ENCODE data around the gene SCD5. TPM values are rescaled to one million over a fixed set of nuclear protein-coding genes. Genes with fewer than 3 reads are reported as not detected.

SCD5 gene
- total RNA-seq, 1 donor from 2014 or later, result 1.0 TPM

DNA sequence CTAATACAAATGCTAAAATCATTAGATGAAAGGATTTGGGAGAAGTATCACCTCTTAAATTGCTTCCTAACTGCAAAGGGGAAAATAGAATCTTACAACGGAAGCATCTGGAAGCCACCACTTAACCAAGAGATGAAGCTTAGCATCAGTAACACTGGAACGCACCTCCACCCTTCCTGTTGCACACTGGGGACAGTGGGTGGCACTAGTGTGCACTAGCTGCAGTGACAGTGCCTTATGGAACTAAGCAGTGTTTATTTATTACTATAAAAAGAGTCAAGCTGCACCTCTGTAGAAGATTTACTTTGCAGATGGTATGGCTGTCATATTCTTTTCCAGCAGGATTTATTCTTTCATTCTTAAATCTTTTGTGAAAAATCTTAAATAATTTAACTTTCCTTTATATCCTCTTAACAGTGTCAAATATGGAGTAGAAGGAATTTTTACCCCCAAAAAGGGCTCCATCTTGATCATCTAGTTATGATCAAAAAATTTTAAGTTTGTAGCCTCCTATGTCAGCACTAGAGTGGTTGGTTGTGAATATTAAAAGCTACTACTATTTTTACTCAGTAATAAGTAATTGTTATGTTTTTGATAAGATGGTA lies 76.7 kb downstream of the SCD5 start:
- Mint-ChIP-seq H3K4me1 (ENCODE audit: low read depth) (no peaks in the 10 kb centered on the region), H3K27ac (no peak overlapping the region), H3K9me3 (no peaks in the 10 kb centered on the region), H3K4me3 (ENCODE audit: low read depth) (no peak overlapping the region), H3K27me3 (ENCODE audit: low read depth) (no peaks in the 10 kb centered on the region), H3K36me3 (ENCODE audit: low read depth) (no peaks in the 10 kb centered on the region)
- peak; percentile 10 for DNase-seq (ENCODE audit: low spot score)
- intact Hi-C loops (cut with micrococcal nuclease), result no loop called here

DNA sequence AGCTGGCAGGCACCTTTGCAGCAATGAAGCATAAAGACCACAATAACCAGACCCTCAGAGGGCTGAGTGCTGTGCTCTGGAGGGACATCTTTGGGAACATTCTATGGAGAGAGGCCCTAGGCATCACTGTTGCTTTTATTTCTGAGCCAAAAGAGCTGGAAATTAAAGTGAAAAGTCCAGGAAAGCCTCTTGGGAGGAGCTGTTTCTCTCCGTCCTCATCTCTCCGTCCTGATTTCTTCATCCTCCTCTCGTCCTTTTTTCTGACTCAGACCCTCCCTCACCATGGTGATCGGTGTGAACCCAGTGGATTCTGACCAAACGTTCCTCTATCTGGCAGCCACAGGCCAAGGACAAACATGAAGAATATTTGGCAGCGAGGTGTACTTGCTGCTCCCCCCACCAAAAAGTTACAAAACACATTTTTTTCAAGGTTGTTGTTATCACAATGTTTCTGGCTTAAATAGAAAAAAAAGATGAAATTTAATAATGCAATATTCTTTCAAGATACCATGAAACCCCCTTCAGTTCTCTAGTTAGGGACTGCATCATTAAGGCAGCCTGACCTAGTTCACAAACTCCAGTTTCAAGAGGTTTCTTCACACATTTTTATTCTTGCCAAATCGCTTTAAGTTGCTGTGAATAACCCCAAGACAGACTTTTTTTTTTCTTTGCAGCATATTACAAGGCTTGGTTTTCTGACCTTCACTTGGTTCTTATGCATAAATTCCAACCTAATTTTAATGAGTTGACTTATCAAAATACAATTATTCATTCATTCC lies 80.2 kb downstream of the SCD5 start:
- no peaks in the 10 kb centered on the region for H3K4me1 Mint-ChIP-seq (ENCODE audit: low read depth)
- no peak overlapping the region for H3K27ac Mint-ChIP-seq
- intact Hi-C loops (cut with micrococcal nuclease), result no loop called here
- DNase-seq (ENCODE audit: low spot score), result no peak
- H3K36me3 Mint-ChIP-seq (ENCODE audit: low read depth), result no peaks in the 10 kb centered on the region
- H3K4me3 Mint-ChIP-seq (ENCODE audit: low read depth), result no peak overlapping the region
- no peaks in the 10 kb centered on the region for H3K9me3 Mint-ChIP-seq
- peaks cover 8% of the 10 kb centered on the region for H3K27me3 Mint-ChIP-seq (ENCODE audit: low read depth)

DNA sequence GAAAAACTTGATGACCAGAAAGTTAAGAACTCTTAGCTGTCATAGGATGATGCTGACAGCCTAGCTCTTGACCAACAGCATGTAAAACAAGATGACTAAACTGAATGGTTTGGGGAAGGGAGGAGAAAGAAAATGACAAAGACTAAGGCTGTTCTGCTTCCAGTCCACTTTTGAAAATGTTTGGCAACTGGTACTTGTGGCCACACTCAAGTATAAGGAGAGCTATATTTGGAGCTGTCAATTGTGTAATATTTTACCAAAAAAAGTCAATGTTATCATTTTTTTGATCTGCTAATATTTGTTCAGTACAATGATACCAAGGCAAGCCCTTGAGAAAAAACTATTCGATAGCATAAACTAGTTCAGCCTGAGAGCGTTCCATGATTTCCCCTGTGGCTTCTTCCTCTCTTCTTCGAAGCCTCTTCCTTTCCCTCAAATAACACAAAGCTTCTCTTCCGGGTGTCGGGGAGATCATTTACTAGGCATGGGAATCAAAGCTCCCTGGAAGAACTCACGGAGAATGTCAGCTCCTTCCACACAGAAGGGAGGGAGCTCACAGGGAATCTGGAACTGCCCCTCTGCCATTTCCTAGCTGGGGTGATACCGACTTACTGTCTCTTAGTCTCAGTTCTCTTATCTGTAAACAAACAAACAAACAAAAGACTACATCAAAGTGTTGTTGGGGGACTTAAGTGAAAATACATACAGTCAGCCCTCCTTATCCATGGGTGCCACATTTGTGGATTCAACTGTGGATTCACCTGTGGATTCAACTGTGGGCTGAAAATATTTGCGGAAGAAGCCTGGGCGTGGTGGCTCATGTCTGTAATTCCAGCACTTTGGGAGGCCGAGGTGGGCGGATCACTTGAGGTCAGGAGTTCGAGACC lies 82.6 kb downstream of the SCD5 start:
- Mint-ChIP-seq H3K9me3 (no peaks in the 10 kb centered on the region), H3K4me1 (ENCODE audit: low read depth) (no peaks in the 10 kb centered on the region), H3K27me3 (ENCODE audit: low read depth) (peaks cover 8% of the 10 kb centered on the region), H3K36me3 (ENCODE audit: low read depth) (no peaks in the 10 kb centered on the region), H3K4me3 (ENCODE audit: low read depth) (no peak overlapping the region), H3K27ac (no peak overlapping the region)
- DNase-seq (ENCODE audit: low spot score), result no peak
- intact Hi-C loops (cut with micrococcal nuclease), result no loop called here

DNA sequence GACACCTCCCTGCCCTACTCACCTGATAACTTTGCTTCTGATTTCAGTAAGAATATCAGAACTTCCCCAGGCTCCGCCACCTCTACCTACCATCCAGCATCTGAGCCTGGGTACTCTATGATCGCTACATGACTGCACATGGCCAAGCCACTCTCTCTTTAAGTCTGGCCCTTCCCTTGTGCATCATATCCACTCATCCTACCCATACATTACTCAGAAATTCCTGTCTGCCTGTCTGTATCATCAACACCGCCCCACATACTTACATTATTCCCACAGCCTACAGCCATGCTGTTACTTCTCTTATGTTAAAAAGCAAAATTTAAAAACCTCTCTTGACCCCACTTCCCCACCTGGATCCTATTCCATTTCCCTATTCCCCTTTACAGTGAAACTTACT lies 84.7 kb downstream of the SCD5 start:
- H3K4me1 Mint-ChIP-seq (ENCODE audit: low read depth), result no peaks in the 10 kb centered on the region
- intact Hi-C loops (cut with micrococcal nuclease), result no loop called here
- no peak overlapping the region for H3K4me3 Mint-ChIP-seq (ENCODE audit: low read depth)
- no peaks in the 10 kb centered on the region for H3K36me3 Mint-ChIP-seq (ENCODE audit: low read depth)
- DNase-seq (ENCODE audit: low spot score), result no peak
- H3K27ac Mint-ChIP-seq, result no peak overlapping the region
- H3K27me3 Mint-ChIP-seq (ENCODE audit: low read depth), result peaks cover 14% of the 10 kb centered on the region
- H3K9me3 Mint-ChIP-seq, result no peaks in the 10 kb centered on the region

DNA sequence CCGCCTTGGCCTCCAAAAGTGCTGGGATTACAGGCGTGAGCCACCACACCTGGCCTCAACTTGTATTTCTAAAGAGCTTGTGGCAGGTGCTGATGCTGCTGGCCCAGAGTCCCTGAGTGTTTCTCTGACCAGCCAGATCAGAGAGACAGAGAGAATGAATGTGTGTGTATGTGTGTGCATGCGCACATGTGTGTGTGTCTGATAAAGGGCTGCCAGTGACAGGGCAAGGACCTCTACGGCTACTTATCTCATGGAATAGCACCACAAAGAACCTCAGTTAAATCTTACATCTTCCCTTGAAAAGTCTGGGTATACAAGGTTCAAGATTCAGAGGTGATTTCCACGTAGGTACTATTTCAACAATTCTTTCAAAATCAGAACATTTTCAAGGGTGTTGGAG lies 86.0 kb downstream of the SCD5 start:
- intact Hi-C loops (cut with micrococcal nuclease), result no loop called here
- Mint-ChIP-seq H3K4me3 (ENCODE audit: low read depth) (no peak overlapping the region), H3K4me1 (ENCODE audit: low read depth) (no peaks in the 10 kb centered on the region), H3K36me3 (ENCODE audit: low read depth) (no peaks in the 10 kb centered on the region), H3K27me3 (ENCODE audit: low read depth) (peaks cover 19% of the 10 kb centered on the region), H3K9me3 (no peaks in the 10 kb centered on the region), H3K27ac (no peak overlapping the region)
- DNase-seq (ENCODE audit: low spot score), result no peak

DNA sequence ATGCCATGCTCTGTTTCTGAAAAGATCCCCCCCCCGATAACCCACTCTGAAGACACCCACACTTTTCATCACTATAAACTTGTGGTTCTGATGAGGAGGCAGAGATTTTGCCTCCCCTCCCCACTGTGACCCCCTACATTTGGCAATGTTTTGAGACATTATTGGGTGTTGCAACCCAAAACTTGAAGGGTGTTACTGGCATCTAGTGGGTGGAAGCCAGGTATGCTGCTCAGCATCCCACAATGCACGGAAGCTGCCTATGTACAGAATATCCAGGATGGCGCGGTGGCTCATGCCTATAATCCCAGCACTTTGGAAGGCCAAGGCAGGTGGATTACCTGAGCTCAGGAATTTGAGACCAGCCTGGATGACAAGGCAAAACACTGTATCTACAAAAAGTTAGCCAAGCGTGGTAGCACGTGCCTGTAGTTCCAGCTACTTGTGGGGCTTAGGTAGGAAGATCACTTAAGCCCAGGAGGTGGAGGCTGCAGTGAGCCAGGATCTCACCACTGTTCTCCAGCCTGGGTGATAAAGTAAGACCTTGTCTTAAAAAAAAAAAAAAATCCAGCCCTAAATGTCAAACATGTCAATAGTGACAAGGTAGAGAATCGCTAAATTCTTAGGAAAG lies 87.3 kb downstream of the SCD5 start:
- no peak for DNase-seq (ENCODE audit: low spot score)
- Mint-ChIP-seq H3K4me3 (ENCODE audit: low read depth) (no peak overlapping the region), H3K27me3 (ENCODE audit: low read depth) (peaks cover 25% of the 10 kb centered on the region), H3K27ac (no peak overlapping the region), H3K36me3 (ENCODE audit: low read depth) (no peaks in the 10 kb centered on the region), H3K4me1 (ENCODE audit: low read depth) (no peaks in the 10 kb centered on the region), H3K9me3 (no peaks in the 10 kb centered on the region)
- intact Hi-C loops (cut with micrococcal nuclease), result no loop called here

DNA sequence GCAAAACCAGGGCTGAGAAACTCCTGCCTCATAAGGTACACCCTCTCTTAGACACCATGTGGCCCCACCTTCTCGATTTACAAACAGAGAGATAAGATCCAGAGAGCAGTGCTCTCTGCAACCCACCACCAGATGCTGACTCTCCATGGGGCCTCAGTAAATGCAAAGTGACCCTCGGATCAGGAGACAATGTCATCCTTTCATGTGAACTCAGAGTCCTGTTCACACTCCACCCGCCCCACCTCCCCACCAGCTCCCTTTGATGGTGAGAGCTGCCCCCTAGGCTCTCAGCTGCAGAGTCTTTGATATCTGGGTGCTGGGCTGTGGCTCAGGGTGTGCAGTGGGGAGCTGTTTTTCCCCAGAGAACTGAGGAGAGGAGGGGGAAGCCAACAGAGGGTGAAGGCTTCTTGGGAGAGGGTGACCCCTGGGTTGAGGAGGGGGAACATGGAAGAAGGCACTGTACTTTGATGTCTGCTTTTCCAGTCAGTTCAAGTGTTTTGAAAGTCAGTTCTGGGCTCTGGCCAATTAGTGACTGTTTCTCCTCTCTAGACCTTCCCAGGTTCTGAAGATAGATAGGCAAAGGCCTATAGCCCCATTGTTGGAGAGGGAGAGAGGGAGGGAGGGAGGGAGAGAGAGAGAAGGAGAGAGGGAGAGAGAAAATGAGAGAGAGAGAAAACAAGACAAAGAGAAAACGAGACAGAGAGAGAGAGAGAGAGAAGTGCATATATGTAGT lies 88.2 kb downstream of the SCD5 start:
- no peak overlapping the region for H3K4me3 Mint-ChIP-seq (ENCODE audit: low read depth)
- no peak overlapping the region for H3K27ac Mint-ChIP-seq
- no peaks in the 10 kb centered on the region for H3K4me1 Mint-ChIP-seq (ENCODE audit: low read depth)
- no peak for DNase-seq (ENCODE audit: low spot score)
- peaks cover 25% of the 10 kb centered on the region for H3K27me3 Mint-ChIP-seq (ENCODE audit: low read depth)
- H3K36me3 Mint-ChIP-seq (ENCODE audit: low read depth), result no peaks in the 10 kb centered on the region
- intact Hi-C loops (cut with micrococcal nuclease), result no loop called here
- H3K9me3 Mint-ChIP-seq, result no peaks in the 10 kb centered on the region

DNA sequence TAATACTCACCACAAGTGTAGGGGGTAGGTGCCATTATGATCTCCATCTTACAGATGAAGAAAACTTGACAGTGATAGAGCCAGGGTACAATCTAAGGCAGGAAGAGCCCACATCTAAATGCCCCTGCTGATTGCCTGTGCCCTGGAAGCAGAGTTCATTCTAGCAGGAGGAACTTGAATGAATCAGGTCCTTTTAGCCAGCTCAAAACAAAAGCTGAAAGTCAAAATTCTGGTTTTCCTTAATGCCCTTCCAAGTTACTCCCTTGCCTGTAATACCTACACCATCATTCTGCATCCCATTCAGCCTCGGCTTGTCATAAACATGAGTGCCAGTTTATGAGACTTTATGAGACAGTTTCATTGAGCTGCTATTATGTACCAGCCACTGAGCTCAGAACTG lies 89.6 kb downstream of the SCD5 start:
- H3K9me3 Mint-ChIP-seq, result no peaks in the 10 kb centered on the region
- H3K36me3 Mint-ChIP-seq (ENCODE audit: low read depth), result no peaks in the 10 kb centered on the region
- no peak overlapping the region for H3K27ac Mint-ChIP-seq
- intact Hi-C loops (cut with micrococcal nuclease), result no loop called here
- H3K27me3 Mint-ChIP-seq (ENCODE audit: low read depth), result peaks cover 21% of the 10 kb centered on the region
- H3K4me1 Mint-ChIP-seq (ENCODE audit: low read depth), result no peaks in the 10 kb centered on the region
- DNase-seq (ENCODE audit: low spot score), result no peak
- no peak overlapping the region for H3K4me3 Mint-ChIP-seq (ENCODE audit: low read depth)

DNA sequence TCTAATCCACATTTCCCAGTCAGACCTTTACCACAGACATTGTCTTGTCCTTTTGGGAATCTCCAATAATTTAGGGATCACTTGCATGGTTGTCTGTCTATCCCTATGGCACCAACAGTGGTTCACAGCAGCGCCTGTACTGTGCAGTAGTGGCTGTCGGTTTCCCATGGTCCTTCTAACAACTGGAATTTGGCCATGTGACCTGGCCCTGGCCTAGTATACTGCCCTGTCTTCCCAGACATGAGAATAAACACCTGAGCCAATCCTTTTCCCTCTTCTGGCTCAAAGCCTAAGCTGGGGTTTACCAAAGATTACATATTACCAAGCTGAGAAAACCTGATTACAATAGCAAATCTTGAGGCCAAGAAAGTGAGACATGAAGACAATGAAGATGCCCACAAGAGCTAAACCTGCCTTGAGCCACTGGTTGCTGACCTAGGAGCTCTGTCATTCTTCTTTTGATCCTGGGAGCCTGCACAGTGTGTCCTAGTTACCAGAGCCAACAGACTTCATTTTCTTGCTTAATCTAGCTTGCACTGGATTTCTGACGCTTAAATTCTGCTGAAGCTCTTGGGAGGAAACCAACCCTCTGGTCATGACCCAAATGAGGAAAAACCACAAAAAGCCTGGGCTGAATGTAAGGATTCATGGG lies 92.1 kb downstream of the SCD5 start:
- no peaks in the 10 kb centered on the region for H3K36me3 Mint-ChIP-seq (ENCODE audit: low read depth)
- no peak for DNase-seq (ENCODE audit: low spot score)
- H3K4me3 Mint-ChIP-seq (ENCODE audit: low read depth), result no peak overlapping the region
- H3K9me3 Mint-ChIP-seq, result no peaks in the 10 kb centered on the region
- H3K4me1 Mint-ChIP-seq (ENCODE audit: low read depth), result no peaks in the 10 kb centered on the region
- intact Hi-C loops (cut with micrococcal nuclease), result no loop called here
- H3K27me3 Mint-ChIP-seq (ENCODE audit: low read depth), result peaks cover 23% of the 10 kb centered on the region
- no peak overlapping the region for H3K27ac Mint-ChIP-seq

DNA sequence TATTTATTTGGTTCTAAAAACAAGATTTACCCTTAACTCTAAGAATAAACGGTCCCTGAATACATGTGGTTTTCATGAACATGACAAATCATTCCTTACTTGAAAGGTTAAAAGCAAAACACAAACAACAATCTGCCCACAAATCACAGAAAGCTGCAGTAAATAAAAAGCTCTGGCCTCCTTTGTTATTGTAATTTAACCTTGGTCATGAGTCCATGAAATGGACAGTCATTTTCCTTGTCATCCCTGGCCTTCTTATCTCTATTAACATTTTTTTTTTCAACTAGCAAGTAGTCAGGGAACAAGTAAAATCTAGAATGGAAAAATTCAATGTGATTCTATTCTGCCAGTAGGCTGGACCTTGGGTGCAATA lies 92.7 kb downstream of the SCD5 start:
- no peaks in the 10 kb centered on the region for H3K9me3 Mint-ChIP-seq
- H3K27ac Mint-ChIP-seq, result no peak overlapping the region
- H3K4me1 Mint-ChIP-seq (ENCODE audit: low read depth), result no peaks in the 10 kb centered on the region

DNA sequence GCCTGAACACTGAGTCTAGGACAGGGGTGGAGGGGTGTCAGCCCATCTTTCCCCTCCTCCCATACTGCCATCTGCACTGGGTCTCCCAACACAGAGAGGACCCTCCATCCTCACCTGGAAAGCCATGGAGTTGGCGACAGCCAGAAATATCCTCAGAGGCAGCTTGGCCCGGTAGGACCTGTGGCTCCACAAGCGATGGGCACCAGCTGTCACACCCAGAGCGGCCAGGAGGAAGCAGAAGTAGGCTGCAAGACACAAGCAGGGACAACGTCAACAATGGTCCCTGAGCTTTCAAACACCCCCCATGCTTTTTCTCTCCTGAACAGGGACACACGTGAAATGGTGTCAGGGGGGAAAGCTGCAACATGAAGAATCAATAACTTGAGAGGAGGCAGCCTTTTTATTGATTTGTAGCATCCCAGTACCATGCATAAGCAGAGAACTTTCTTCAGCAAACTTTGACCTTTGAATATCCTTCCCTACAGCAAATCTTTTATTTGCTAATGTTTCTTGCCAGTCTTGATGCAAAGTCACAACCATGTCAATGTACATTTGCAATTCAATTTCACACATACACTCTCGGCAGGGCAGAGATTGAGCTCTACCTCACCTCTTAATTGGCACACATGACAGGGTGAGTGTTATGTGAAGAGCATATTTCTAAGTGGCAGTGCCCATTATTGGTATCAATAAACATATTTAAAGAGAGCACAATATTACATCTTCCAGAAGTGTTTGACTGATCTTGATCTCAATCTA lies 93.2 kb downstream of the SCD5 start:
- intact Hi-C loops (cut with micrococcal nuclease), result no loop called here

More for the DNA sequence above, 92.7 kb downstream of the SCD5 start:
- no peaks in the 10 kb centered on the region for H3K36me3 Mint-ChIP-seq (ENCODE audit: low read depth)
- intact Hi-C loops (cut with micrococcal nuclease), result no loop called here
- H3K4me3 Mint-ChIP-seq (ENCODE audit: low read depth), result no peak overlapping the region
- DNase-seq (ENCODE audit: low spot score), result no peak
- H3K27me3 Mint-ChIP-seq (ENCODE audit: low read depth), result peaks cover 26% of the 10 kb centered on the region

More for the DNA sequence above, 93.2 kb downstream of the SCD5 start:
- no peak for DNase-seq (ENCODE audit: low spot score)
- no peak overlapping the region for H3K27ac Mint-ChIP-seq
- no peaks in the 10 kb centered on the region for H3K9me3 Mint-ChIP-seq
- no peak overlapping the region for H3K4me3 Mint-ChIP-seq (ENCODE audit: low read depth)
- peaks cover 26% of the 10 kb centered on the region for H3K27me3 Mint-ChIP-seq (ENCODE audit: low read depth)
- no peaks in the 10 kb centered on the region for H3K4me1 Mint-ChIP-seq (ENCODE audit: low read depth)
- no peaks in the 10 kb centered on the region for H3K36me3 Mint-ChIP-seq (ENCODE audit: low read depth)
